HG03432 (cell line): ENCODE results near the gene SUCNR1.

Experiments
- ATAC-seq: cut with Tn5 transposase; IDR thresholded peaks from one replicate; pipeline ENCODE4 v1.9.1; 2021; ENCODE audit warnings: mild to moderate bottlenecking, moderate library complexity; ENCODE audit not compliant: unreplicated experiment

The SUCNR1 gene

DNA sequence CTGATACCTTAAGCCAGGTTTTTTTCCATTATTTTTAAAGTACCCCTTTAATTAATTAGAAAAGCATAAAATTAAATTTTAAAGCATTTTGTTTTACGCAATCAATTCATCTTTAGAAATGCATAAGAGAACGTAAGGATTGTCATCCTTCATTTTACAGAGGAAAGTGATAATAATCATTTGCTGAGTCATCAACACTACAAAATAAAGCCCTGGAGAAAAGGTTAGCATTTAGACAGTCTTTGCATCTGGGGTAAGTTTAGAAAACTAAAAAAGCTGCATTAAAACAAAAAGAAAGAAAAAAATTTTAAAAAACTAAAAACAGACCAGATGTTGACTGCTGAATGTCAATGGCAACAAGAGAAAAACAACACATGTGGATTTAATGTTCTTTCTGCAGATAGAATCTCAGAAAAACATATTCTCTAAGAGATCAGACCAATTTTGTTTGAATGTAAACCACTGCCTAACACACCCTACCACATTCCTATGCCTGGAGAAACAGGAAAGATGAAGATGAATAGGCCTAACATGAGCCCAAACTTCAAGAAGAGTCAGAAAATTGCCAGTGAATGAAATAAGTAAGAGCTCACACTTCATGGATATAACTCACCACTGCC, 59.9 kb downstream of the SUCNR1 start:
- ATAC-seq: no peak
